ENCODE data around the gene TEAD1. TPM values are rescaled to one million over a fixed set of nuclear protein-coding genes. Genes with fewer than 3 reads are reported as not detected.

The TEAD1 gene
- total RNA-seq, 1 experiment from 2014 or later = 102 TPM

DNA sequence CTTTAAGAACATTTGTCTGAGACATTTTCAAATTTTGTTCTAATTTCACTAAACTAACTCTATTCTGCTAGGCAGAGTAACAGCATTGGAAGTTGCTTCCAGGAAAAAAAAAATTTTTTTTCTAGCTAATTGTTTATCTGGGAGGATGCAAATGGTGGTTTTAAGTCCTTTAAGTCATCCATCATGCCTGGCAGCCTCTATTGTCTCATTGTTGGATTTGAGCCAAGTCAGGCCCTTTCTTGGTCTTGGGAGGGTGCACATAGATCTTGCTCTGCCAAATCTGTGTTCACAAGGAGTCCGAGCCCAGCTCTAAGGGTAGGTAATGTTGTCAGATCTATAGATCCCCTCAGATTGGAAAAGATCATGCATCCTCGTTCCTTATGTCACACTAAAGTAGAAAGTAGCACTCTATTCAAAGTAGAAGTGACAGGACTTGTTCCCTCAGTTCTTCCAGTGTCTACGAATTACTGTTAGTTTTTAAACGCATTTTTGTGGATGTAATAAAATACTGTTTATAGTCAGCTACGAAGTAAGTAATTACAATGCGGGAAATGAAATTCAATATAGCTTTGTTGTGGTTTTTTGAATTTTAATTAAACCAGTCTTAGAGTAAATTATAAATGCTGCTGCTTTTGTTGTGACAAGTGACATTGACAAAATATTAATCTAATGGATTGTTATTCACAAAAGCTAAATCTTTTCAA, 168.9 kb downstream of the TEAD1 start:
- in situ Hi-C loops (cut with HindIII; ENCODE audit: low pct_unique_long_range_greater_than_20kb, low sequenced_read_pairs) = no loop called here
- Histone ChIP-seq H3K36me3 (ENCODE audit: control insufficient read depth, insufficient read depth, low read length) (no peaks in the 10 kb centered on the region), H3K4me1 (ENCODE audit: control insufficient read depth, insufficient read depth, low read length) (peaks cover 55% of the 10 kb centered on the region), H3K4me3 (ENCODE audit: low read depth in 2 of 2, low read length in 2 of 2) (no peak overlapping the region), H3K27ac (ENCODE audit: low read length) (no peak overlapping the region; the same call in 1 of the 2 replicates), H3K27me3 (ENCODE audit: control insufficient read depth, insufficient read depth, low read length) (no peaks in the 10 kb centered on the region), H3K9me3 (ENCODE audit: control insufficient read depth, insufficient read depth, low read depth, low read length) (no peaks in the 10 kb centered on the region)
- ATAC-seq = no peak
- TF ChIP-seq, protein P1, sequence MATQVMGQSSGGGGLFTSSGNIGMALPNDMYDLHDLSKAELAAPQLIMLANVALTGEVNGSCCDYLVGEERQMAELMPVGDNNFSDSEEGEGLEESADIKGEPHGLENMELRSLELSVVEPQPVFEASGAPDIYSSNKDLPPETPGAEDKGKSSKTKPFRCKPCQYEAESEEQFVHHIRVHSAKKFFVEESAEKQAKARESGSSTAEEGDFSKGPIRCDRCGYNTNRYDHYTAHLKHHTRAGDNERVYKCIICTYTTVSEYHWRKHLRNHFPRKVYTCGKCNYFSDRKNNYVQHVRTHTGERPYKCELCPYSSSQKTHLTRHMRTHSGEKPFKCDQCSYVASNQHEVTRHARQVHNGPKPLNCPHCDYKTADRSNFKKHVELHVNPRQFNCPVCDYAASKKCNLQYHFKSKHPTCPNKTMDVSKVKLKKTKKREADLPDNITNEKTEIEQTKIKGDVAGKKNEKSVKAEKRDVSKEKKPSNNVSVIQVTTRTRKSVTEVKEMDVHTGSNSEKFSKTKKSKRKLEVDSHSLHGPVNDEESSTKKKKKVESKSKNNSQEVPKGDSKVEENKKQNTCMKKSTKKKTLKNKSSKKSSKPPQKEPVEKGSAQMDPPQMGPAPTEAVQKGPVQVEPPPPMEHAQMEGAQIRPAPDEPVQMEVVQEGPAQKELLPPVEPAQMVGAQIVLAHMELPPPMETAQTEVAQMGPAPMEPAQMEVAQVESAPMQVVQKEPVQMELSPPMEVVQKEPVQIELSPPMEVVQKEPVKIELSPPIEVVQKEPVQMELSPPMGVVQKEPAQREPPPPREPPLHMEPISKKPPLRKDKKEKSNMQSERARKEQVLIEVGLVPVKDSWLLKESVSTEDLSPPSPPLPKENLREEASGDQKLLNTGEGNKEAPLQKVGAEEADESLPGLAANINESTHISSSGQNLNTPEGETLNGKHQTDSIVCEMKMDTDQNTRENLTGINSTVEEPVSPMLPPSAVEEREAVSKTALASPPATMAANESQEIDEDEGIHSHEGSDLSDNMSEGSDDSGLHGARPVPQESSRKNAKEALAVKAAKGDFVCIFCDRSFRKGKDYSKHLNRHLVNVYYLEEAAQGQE (IDR thresholded peaks at IDR 0.05; ENCODE audit: insufficient read depth in 1 of 2, low read depth in 2 of 2, low read length in 1 of 2) = no peak
- TF ChIP-seq TCF7L2 (IDR thresholded peaks at IDR 0.05; ENCODE audit: low read depth, low read length) = no peak
- TF ChIP-seq, protein P2, sequence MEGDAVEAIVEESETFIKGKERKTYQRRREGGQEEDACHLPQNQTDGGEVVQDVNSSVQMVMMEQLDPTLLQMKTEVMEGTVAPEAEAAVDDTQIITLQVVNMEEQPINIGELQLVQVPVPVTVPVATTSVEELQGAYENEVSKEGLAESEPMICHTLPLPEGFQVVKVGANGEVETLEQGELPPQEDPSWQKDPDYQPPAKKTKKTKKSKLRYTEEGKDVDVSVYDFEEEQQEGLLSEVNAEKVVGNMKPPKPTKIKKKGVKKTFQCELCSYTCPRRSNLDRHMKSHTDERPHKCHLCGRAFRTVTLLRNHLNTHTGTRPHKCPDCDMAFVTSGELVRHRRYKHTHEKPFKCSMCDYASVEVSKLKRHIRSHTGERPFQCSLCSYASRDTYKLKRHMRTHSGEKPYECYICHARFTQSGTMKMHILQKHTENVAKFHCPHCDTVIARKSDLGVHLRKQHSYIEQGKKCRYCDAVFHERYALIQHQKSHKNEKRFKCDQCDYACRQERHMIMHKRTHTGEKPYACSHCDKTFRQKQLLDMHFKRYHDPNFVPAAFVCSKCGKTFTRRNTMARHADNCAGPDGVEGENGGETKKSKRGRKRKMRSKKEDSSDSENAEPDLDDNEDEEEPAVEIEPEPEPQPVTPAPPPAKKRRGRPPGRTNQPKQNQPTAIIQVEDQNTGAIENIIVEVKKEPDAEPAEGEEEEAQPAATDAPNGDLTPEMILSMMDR (IDR thresholded peaks at IDR 0.05) = no peak
- POLR2A ChIA-PET = interaction anchor here (0.6 kb wide), 2 partner anchors 8 to 1515 kb away, joined by 4 to 6 read pairs; no protein-coding TSS in a partner anchor
- intact Hi-C loops (cut with micrococcal nuclease; ENCODE audit: unreplicated experiment) = no loop called here
- no peak for DNase-seq (ENCODE audit: low read depth, low spot score)
- CTCF ChIA-PET = no interaction called here
- no TSS peak for BruUV-seq (replicated peaks)

DNA sequence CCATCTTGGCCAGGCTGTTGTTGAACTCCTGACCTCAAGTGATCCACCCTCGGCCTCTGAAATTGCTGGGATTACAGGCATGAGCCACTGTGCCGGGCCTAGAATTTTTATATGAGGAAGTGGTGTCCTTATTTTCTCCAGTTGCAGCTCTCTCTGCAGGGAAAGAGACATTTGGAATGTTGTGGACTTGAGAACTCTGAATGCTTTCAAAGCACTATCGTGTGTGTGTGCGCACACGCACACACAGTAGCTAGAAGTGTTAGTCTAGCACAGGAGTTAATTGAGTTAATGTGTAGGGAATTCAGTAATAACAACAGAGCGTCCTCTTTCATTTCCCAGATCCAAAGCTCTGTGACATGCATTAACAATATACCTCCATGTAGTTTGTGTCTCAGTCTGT, 170.9 kb downstream of the TEAD1 start:
- ATAC-seq (peak; percentile 18; the same call in 1 of the 2 replicates), DNase-seq (ENCODE audit: low read depth, low spot score) (no peak)
- in situ Hi-C loops (cut with HindIII; ENCODE audit: low pct_unique_long_range_greater_than_20kb, low sequenced_read_pairs) (no loop called here), intact Hi-C loops (cut with micrococcal nuclease; ENCODE audit: unreplicated experiment) (no loop called here)
- BruUV-seq (replicated peaks) = no TSS peak
- TF ChIP-seq, protein P2 (IDR thresholded peaks at IDR 0.05) = no peak
- TF ChIP-seq TCF7L2 (IDR thresholded peaks at IDR 0.05; ENCODE audit: low read depth, low read length) (no peak), POLR2AphosphoS5 (IDR thresholded peaks at IDR 0.05; ENCODE audit: low read depth, low read length) (no peak), SIN3A (IDR thresholded peaks at IDR 0.05; ENCODE audit: borderline replicate concordance, insufficient read depth, low read depth, low read length) (no peak)
- POLR2A ChIA-PET = interaction anchor here (0.5 kb wide), 1 partner anchor 10 kb away, joined by 12 read pairs; no protein-coding TSS in a partner anchor
- Histone ChIP-seq H3K4me3 (ENCODE audit: low read depth in 2 of 2, low read length in 2 of 2) (no peak overlapping the region), H3K4me1 (ENCODE audit: control insufficient read depth, insufficient read depth, low read length) (peaks cover 47% of the 10 kb centered on the region), H3K9me3 (ENCODE audit: control insufficient read depth, insufficient read depth, low read depth, low read length) (no peaks in the 10 kb centered on the region), H3K27ac (ENCODE audit: low read length) (peak overlapping the region; percentile 39; the same call in 1 of the 2 replicates), H3K36me3 (ENCODE audit: control insufficient read depth, insufficient read depth, low read length) (no peaks in the 10 kb centered on the region), H3K27me3 (ENCODE audit: control insufficient read depth, insufficient read depth, low read length) (no peaks in the 10 kb centered on the region)
- CTCF ChIA-PET = no interaction called here
